Ovary (tissue), 9 donors: ENCODE data around the gene E2F2. TPM values are rescaled to one million over a fixed set of nuclear protein-coding genes. Genes with fewer than 3 reads are reported as not detected.

Experiments used
- DNase-seq, 5 donors: peaks; one replicate each; pipeline ENCODE4 v3.0.0-alpha.2; 2019 to 2020
- H3K27ac ChIP-seq, 2 donors: fragments of 200-600 bp; one replicate each; pipeline versions ENCODE4 v1.5.1 to v1.8.0; 2019 to 2022
- H3K27me3 ChIP-seq: fragments of 200-600 bp; one replicate; pipeline ENCODE4 v1.8.0; 2022
- H3K36me3 ChIP-seq: fragments of 200-600 bp; sonication (generic); one replicate; pipeline ENCODE4 v1.5.1; 2019
- H3K4me1 ChIP-seq: one replicate; pipeline ENCODE4 v1.8.1; 2013; ENCODE audit warnings: mild to moderate bottlenecking, moderate library complexity; ENCODE audit not compliant: insufficient read depth
- H3K4me3 ChIP-seq: fragments of 200-600 bp; sonication (generic); one replicate; pipeline ENCODE4 v1.5.1; 2017
- H3K9me3 ChIP-seq, 2 donors: fragments of 200-600 bp in 1 of 2; sonication (generic) in 1 of 2; one replicate each; pipeline versions ENCODE4 v1.5.1 to v1.8.1; 2013 to 2019; ENCODE audit warnings: mild to moderate bottlenecking in 1 of 2, moderate library complexity in 1 of 2
- EP300 ChIP-seq: sonication (generic); formaldehyde crosslinking; IDR thresholded peaks from one replicate; pipeline ENCODE4 v1.6.1; 2017; ENCODE audit warnings: antibody characterized with exemption
- POLR2A ChIP-seq: fragments of 450-650 bp; IDR thresholded peaks from one replicate; pipeline ENCODE4 v1.6.1; 2017; ENCODE audit warnings: antibody characterized with exemption, mild to moderate bottlenecking, moderate library complexity
- WGBS, 3 donors: extraction: QIAGEN DNeasy Blood & Tissue Kit in 1 of 3; methylation state at CpG; one replicate each; pipeline versions ENCODE4 v1.1.5 to v1.1.7; 2013 to 2017; 5-methylcytosine and 5-hydroxymethylcytosine counted together
- intact Hi-C, 4 donors: fragments of 100-400 bp; cut with DNase I; formaldehyde crosslinking; loops; one replicate each; pipeline versions ENCODE4 v1.11.0 to v1.15.1; 2022 to 2023
- polyA plus RNA-seq, 2 donors: library from polyadenylated mRNA; stranded (reverse); fragments of 200-250 nt in 1 of 2; fragments of 350-450 nt in 1 of 2; fragmentation: Illumina TruSeq in 1 of 2; extraction: RNeasy Lipid Tissue Mini Kit (QIAGEN cat#74804) in 1 of 2; gene quantifications; one replicate each; pipeline ENCODE4 v1.2.3, GENCODE V29; 2013 to 2014
- total RNA-seq, 7 donors: library from RNA; depleted of rRNA in 2 of 7; stranded (reverse); fragments of >200 nt in 2 of 7; fragmentation: NEBNext Ultra II Directional in 3 of 7; extraction: Animal tissue kit (Norgen Biotek cat#: 25700) in 3 of 7; gene quantifications; one replicate each; pipeline versions ENCODE4 v1.1.0 to v1.2.4, GENCODE V29; 2016 to 2023
- TF ChIP-seq, protein P1 (sequence below), 3 donors: fragments of 450-650 bp in 2 of 3; fragments of 200-600 bp in 1 of 3; IDR thresholded peaks; one replicate each; pipeline versions ENCODE4 v1.5.1 to v1.8.0; 2016 to 2022; ENCODE audit warnings: antibody characterized with exemption in 3 of 3, mild to moderate bottlenecking in 1 of 3
- donor health status: DM: no; HTN: no; CAD: no; lungs with moderate emphysema.
- donor health status: DM: no; HTN: no; CAD: no.
- donor health status: Bipolar disorder and iron deficiency.
- donor health status: DM: yes; HTN: yes; CAD: no.
- donor health status: DM: no; HTN: no; CAD: no.
- donor health status: DM: yes; HTN: yes; CAD: no.

Gene E2F2
- total and polyA plus RNA-seq, 9 donors: under 0.01 to 1.1 (median 0.15) TPM; not detected in 2

DNA sequence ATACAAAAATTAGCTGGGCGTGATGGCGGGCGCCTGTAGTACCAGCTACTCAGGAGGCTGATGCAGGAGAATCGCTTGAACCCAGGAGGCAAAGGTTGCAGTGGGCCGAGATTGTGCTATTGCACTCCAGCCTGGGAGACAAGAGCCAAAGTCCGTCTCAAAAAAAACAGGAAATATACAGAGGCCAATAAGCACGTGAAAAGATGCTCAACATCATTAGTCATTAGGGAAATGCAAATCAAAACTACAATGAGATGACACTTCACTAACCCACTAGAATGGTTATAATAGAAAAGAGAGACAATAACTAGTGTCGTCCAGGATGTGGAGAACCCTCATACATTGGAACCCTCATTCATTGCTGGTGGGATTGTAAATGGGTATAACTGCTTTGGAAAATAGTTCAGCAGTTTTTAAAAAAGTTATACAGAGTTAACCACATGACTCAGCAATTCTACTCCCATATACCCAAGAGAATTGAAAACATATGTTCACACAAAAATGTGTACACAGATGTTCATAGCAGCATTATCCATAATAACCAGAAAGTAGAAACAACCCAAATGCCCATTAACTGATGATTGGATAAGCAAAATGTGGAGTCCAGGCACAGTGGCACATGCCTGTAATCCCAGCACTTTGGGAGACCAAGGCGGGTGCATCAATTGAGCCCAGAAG lies 6.4 kb upstream of the E2F2 start:
- WGBS, 3 donors: 68 to 72% (median 70%) methylated on average over 9 of the region's 9 CpGs

DNA sequence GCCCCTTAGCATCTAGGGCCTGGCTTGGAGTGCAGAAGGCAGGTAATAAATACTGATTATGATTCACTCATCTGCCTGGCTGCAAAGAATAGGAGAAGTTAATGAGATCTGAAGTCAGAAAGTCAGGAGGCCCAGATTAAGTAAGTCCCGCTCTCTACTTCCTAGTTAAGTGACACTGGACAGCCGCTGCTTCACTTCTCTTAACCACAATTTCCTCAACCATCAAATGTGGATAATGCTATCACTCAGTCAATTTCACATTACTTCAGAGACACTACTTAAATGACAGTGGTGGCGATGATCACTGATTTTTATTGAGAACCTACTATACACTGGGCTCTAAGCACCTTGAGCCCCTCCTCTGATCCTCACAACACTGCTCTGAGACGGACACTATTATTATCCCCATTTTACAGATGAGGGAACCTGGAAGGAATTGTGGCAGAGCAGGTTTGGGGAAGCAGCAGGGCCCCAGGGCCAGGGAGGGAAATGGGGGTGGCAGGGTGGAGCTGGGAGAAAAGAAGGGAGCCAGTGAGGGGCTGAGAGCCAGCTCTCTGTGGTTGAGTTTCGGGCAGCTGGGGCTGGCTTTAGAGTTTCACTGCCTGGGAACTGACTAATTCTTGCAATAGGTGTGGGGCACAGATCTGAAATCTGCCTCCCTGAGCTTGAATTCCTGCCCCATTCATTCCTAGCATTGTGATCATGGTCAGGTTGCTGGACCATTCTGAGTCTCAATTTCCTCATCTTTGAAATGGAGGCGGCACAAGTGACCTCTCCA lies 2.4 kb upstream of the E2F2 start:
- TF ChIP-seq, protein P1, sequence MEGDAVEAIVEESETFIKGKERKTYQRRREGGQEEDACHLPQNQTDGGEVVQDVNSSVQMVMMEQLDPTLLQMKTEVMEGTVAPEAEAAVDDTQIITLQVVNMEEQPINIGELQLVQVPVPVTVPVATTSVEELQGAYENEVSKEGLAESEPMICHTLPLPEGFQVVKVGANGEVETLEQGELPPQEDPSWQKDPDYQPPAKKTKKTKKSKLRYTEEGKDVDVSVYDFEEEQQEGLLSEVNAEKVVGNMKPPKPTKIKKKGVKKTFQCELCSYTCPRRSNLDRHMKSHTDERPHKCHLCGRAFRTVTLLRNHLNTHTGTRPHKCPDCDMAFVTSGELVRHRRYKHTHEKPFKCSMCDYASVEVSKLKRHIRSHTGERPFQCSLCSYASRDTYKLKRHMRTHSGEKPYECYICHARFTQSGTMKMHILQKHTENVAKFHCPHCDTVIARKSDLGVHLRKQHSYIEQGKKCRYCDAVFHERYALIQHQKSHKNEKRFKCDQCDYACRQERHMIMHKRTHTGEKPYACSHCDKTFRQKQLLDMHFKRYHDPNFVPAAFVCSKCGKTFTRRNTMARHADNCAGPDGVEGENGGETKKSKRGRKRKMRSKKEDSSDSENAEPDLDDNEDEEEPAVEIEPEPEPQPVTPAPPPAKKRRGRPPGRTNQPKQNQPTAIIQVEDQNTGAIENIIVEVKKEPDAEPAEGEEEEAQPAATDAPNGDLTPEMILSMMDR (IDR thresholded peaks at IDR 0.05): no peak
- TF ChIP-seq POLR2A (no peak), EP300 (no peak)
- Histone ChIP-seq H3K4me3 (no peak overlapping the region), H3K36me3 (no peaks in the 10 kb centered on the region), H3K9me3 (no peaks in the 10 kb centered on the region), H3K27me3 (no peaks in the 10 kb centered on the region), H3K4me1 (peaks cover 9% of the 10 kb centered on the region), H3K27ac (no peak overlapping the region)
- intact Hi-C loops: loop anchor here in 1 of 4 donors (10.0 kb wide), 1 partner anchor 189 kb away; the partner anchor contains the start of gene HNRNPR
- 86 to 93% (median 93%) methylated on average over 6 of the region's 6 CpGs for WGBS, 3 donors
- DNase-seq: no peak

More for the DNA sequence above, 6.4 kb upstream of the E2F2 start:
- DNase-seq: no peak
- no peaks in the 10 kb centered on the region for H3K36me3 ChIP-seq
- intact Hi-C loops: loop anchor here in 1 of 4 donors (10.0 kb wide), 1 partner anchor 193 kb away; the partner anchor contains the start of gene HNRNPR
- H3K4me1 ChIP-seq: no peaks in the 10 kb centered on the region
- no peaks in the 10 kb centered on the region for H3K27me3 ChIP-seq
- TF ChIP-seq POLR2A: no peak
- TF ChIP-seq, protein P1 (IDR thresholded peaks at IDR 0.05): no peak
- TF ChIP-seq EP300: no peak
- H3K4me3 ChIP-seq: no peak overlapping the region
- no peak overlapping the region for H3K27ac ChIP-seq
- no peaks in the 10 kb centered on the region for H3K9me3 ChIP-seq

DNA sequence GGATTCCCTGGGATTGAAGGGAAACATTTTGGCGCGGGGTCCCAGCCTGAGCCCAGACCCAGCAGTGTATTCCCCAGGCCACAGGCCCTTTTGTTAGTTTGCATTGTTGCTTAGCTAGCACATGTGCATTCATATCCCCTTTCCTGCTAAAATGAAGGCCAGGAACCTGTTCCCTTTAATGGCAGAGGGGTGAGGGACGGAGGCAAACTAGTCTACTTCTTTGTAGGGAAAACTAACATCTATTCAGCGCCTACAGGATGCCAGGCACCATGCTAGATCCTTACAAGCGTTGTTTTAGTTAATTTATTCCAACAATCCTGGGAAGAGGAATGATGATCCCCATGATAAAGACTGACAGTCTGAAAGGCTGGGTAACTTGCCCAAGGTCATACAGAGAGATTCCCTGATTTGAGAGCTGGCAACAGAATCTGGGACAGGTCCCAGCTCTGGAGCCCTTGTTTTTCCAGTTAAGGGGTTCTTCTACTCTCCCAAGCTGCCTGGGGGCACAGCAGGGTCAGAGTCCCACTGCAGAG lies 595 bp upstream of the E2F2 start:
- intact Hi-C loops: loop anchor here in 1 of 4 donors (10.0 kb wide), 1 partner anchor 187 kb away; the partner anchor contains the start of gene HNRNPR
- Histone ChIP-seq H3K36me3 (no peaks in the 10 kb centered on the region), H3K4me1 (peaks cover 9% of the 10 kb centered on the region), H3K9me3 (no peaks in the 10 kb centered on the region), H3K27me3 (no peaks in the 10 kb centered on the region), H3K4me3 (no peak overlapping the region), H3K27ac (no peak overlapping the region)
- TF ChIP-seq POLR2A (no peak), EP300 (no peak)
- TF ChIP-seq, protein P1 (IDR thresholded peaks at IDR 0.05): no peak
- 33 to 37% (median 35%) methylated on average over 5 of the region's 5 CpGs for WGBS, 3 donors
- DNase-seq: no peak

DNA sequence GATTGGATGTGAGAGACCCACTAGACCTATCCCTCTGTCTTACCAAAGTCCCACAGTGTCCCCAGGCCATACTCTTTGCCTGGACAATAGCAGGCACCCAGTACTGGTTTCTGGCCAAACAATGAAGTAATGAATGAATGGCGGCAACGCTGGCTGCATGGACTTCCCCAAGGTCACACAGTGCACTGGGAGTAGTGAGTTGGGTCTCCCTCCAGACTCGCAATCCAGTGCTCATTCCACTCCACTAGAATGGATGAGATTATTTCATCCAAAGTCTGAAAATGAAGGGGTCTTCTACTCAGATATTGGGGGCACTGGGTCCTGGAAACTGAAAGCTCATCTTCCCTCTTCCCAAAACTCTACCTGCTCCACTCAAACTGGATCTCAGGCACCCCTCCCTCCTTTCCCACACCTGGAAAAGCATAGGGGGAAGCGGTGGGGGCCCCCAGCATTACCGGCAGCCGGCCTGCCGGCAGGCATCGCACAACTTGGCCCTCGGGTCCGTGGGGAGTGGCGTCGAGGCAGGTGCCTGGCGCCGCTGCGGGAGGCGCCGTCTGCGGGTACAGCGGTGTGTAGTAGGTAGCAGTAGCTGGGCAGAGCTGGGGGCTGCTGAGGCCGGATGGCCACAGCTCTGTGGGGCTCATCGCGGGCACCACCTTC lies 816 bp downstream of the E2F2 start:
- 2 to 3% (median 3%) methylated on average over 22 of the region's 22 CpGs for WGBS, 3 donors
- Histone ChIP-seq H3K27ac (no peak overlapping the region), H3K36me3 (no peaks in the 10 kb centered on the region), H3K4me3 (peak overlapping the region; percentile 39), H3K9me3 (no peaks in the 10 kb centered on the region), H3K27me3 (no peaks in the 10 kb centered on the region), H3K4me1 (peaks cover 9% of the 10 kb centered on the region)
- intact Hi-C loops: loop anchor here in 1 of 4 donors (10.0 kb wide), 1 partner anchor 185 kb away; the partner anchor contains the start of gene HNRNPR
- DNase-seq: peak in 1 of 5 donors; percentile 28
- TF ChIP-seq, protein P1 (IDR thresholded peaks at IDR 0.05): no peak
- TF ChIP-seq EP300: no peak
- TF ChIP-seq POLR2A: no peak
